ENCODE data around the gene UNC13A.
"Not testable (repeated sequence)": the region's sequence is repeated elsewhere in the genome, so short reads cannot be mapped to it uniquely, and the experiment has no call there.

The UNC13A gene

GRCh38 chr19:17599780-17600179 is 88.4 kb downstream of the UNC13A start:
- DNase-seq = no peak

DNA sequence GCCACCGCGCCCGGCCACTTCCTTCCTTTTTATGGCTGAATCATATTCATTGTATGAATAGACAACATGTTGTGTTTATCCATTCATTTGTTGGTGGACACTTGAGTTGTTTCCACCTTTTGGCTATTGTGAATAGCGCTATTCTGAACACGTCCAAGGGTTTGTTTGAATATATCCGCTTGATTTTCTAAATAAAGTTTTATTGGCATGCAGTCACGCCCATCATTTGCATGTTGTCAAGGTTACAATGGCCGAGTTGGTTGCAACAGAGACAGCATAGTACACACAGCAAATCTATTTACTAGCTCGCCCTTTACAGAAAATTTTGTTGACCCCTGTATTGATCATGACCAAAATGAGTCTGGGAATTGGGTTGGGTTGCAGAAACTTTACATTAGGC is 89.2 kb downstream of the UNC13A start:
- DNase-seq = no peak

DNA sequence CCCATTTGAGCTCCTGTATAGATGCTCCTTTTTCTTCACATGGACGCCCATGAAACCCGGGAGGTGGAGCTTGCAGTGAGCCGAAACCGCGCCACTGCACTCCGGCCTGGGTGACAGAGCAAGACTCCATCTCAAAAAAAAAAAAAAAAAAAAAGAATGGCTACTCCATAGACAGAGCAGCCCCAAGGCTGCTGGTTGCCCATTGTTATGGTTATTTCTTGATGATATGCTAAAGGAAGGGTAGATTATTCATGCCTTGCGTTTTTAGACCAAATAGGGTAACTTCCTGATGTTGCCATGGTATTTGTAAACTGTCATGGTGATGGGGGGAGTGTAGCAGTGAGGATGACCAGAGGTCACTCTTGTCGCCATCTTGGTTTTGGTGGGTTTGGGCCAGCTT is 90.1 kb downstream of the UNC13A start:
- not testable (repeated sequence) for DNase-seq

GRCh38 chr19:17594296-17594695 is 93.9 kb downstream of the UNC13A start:
- not testable (repeated sequence) for DNase-seq

- DNase-seq = no peak
Measured at GRCh38 chr19:17590866-17591265, 97.3 kb downstream of the UNC13A start.

DNA sequence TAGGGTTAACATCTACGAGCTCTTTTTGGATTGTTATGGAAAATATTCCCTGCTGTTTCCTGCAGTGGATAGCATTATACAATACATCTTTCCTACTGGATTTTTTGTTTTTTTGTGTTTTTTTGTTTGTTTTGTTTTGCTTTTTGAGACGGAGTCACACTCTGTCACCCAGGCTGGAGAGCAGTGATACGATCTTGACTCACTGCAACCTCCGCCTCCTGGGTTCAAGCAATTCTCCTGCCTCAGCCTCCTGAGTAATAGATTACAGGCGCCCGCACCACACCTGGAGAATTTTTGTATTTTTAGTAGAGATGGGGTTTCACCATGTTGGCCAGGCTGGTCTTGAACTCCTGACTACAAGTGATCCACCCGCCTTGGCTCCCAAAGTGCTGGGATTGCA is 102.8 kb downstream of the UNC13A start:
- DNase-seq = not testable (repeated sequence)

DNA sequence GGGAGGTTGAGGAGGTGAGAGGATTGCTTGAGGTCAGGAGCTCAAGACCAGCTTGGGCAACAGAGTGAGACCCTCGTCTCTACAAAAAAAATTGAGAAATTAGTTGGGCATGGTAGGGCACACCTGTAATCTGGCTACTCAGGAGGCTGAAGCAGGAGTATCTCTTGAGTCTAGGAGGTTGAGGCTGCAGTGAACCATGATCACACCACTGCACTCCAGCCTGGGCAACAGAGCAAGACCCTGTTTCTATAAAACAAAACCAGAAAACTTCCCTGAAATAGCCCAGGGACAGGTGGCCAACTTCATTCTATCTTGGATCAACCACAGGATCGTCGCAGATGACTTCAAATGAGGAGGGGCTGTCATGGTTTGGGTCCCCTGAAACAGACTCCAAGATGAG is 104.0 kb downstream of the UNC13A start:
- DNase-seq = no peak

GRCh38 chr19:17582613-17583012 is 105.5 kb downstream of the UNC13A start:
- no peak for DNase-seq

DNA sequence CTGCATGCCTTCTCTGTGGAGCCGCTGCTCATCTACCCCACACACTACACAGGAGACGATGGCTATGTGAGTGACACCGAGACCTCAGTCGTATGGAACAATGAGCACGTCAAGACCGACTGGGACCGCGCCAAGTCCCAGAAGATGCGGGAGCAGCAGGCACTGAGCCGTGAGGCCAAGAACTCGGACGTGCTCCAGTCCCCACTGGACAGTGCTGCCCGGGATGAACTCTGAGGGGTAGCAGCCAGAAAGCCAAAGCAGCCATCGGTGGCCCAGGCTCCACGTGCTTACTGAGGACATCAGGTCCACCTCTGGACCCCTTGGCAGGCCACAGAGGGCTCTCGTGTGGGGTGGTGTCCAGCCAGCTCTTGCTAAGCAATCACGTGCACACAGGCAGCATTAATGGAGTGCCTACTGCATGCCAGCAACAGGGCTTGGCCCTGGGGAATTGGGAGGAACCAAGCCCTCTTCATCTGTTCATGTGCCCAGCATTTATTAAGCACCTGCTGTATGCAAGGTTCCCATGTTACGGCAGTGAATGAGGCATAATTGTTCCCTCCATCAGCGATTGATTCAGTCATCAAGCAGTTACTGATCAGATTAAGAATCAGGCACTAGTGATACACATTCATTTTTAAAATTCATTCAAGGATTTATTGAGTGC is 106.8 kb downstream of the UNC13A start:
- DNase-seq = no peak

- no peak for DNase-seq
Measured at GRCh38 chr19:17580470-17581144, 107.5 kb downstream of the UNC13A start.

DNA sequence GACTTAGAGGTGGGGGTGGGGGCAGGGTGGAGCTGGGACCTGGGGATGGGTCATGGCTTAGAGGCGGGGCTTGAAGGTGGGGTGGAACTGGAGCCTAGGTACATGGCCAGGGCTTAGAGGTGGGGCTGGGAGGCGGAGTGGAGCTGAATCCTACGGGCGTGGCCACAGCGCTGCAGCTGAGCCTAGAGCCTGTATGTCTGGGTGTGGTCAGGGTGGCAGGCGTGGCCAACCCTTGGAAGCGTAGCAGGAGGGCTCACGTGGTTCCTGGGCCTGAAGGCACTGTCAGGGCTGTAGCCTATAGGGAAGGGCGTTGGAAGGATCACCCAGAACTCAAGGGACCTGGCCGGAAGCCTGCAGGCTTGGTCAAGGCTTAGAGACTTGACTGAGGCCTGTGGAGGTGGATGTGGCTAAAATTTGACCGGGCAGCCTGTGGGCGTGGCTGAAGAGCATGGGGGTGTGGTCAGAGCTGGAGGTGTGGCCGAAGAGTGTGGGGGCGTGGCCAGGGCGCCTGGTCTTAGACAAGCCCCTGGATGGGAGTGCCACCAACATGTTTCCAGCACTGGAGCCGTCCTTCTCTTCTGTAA is 108.4 kb downstream of the UNC13A start:
- peak in 1 of 2 donors; percentile 7 for DNase-seq

DNA sequence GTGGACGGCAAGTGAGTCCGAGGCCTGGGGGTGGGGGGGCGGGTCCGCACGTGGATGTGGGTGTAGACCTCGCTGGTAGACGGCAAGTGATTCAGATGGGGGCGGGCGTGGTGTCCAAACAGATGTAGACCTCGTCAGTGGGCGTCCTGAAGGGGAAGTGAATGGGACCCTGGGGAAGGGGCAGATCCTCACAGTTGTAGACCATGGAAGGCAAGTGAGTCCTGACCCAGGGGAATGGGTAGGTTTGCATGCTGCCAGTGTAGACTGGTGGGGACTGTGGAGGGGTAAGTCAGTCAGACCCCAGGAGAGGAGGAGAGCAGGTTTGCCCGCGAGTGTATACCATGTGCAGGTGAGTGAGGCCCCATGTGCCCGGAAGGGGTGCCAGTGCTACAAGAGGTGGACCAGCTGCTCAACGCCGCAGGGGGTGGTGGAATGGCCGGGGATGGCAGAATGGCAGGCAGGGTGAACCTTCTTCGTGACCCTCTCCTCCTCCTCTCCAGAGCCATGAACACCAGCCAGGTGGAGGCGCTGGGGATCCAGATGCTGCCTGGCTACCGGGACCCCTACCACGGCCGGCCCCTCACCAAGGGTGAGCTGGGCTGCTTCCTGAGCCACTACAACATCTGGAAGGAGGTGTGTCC is 110.6 kb downstream of the UNC13A start:
- DNase-seq = no peak

DNA sequence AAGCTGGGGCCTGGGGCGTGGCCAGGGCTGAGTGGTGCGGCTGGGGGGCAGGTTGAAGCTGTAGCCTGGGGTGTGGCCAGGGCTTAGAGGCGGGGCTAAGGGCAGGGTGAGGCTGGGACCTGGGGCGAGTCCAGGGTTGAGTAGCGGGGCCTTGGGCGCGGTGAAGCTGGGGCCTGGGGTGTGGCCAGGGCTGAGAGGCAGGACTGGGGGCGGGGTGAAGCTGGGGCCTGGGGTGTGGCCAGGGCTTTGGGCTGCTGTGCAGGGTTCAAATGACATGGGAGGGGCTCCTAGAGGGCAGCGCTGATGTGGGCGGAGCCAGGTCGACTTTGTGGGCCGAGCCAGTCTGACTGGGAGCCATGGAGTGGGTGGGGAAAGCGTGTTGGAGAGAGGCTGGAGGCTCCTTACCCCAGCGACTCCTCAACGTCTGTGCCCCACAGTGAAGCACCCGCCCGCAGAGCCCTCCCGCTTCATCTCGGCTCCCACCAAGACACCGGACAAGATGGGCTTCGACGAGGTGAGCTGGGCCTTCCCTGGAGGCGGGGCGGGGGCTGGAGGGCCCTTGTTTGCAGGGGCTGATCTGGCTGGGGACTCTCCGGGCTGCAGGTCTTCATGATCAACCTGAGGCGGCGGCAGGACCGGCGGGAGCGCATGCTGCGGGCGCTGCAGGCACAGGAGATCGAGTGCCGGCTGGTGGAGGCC is 111.2 kb downstream of the UNC13A start:
- no peak for DNase-seq

DNA sequence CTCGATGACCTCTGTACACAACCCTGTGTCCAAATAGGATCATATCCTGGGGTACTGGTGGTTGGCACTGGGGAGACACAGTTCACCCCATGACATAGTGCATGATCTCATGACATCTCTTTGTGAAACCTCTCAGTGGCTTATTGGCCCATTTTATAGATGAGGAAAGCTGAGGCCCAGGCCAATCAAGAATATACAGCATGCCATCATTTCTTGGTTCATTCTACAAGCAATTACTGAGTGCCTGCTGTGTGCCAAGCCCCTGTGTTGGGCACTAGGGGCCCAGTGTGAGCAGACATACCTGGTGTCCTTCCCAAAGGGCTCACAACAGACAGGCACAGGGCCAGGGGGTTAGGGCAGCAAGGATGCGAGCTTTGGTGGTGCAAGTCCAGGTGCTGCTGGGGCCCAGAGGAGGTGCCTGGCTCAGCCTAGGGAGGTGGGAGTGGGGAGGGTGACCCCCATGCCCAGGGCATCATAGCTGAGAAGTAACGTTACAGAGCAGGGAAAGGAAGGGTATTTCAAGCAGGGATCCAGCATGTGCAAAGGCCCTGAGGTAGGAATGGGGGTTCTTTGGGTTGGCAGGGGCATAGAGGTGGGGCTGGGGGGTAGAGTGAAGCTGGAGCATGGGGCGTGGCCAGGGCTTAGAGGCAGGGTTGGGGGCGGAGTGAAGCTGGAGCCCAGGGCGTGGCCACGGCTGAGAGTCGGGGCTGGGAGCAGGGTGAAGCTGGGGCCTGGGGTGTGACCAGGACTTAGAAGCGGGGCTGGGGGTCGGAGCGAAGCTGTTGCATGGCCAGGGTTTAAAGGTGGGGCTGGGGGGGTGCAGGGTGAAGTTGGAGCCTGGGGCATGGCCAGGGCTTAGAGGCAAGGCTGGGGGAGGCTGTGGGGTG is 112.0 kb downstream of the UNC13A start:
- no peak for DNase-seq

GRCh38 chr19:17572638-17573037 is 115.5 kb downstream of the UNC13A start:
- DNase-seq = no peak

GRCh38 chr19:17570791-17571190 is 117.4 kb downstream of the UNC13A start:
- no peak for DNase-seq

- DNase-seq = not testable (repeated sequence)
Measured at GRCh38 chr19:17570291-17570690, 117.9 kb downstream of the UNC13A start.

GRCh38 chr19:17567940-17568339 is 120.2 kb downstream of the UNC13A start:
- no peak for DNase-seq

- DNase-seq = no peak
Measured at GRCh38 chr19:17565611-17566010, 122.5 kb downstream of the UNC13A start.

DNA sequence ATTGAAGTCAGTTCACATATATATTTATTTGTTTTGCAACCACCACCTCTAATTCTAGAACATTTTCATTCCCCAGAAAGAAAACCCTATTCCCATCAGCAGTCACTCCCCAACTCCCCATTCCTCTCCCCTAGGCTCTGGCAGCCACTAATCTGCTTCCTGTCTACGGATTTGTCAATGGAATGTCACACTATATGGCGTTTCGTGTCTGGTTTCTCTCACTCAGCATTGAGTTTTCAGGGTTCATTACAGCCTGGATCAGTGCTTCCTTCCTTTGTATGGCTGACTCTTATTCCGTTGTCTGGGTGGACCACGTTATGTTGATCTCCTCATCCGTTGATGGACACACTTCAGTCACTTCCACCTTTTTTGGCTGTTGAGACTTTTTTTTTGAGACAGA is 123.4 kb downstream of the UNC13A start:
- no peak for DNase-seq

GRCh38 chr19:17562561-17562960 is 125.6 kb downstream of the UNC13A start:
- no peak for DNase-seq

DNA sequence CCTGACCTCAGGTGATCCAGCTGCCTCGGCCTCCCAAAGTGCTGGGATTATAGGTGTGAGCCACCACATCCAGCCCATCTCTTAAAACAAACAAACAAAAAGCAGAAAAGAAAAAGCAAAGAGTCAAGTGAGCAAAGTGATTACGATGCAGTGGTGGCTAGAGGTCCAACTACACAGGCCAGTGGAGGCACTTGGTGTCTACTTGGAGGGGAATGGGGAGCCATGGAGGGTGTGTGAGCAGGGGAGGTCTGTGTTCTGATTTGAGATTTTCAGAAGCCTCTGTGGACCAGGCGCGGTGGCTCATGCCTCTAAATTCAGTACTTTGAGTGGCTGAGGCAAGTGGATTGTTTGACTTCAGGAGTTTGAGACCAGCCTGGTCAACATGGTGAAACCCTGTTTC is 126.1 kb downstream of the UNC13A start:
- no peak for DNase-seq

Data from bone marrow (tissue), 2 donors.